ENCODE data around the gene GGCT. TPM values are rescaled to one million over a fixed set of nuclear protein-coding genes. Genes with fewer than 3 reads are reported as not detected.
"Not testable (repeated sequence)": the region's sequence is repeated elsewhere in the genome, so short reads cannot be mapped to it uniquely, and the experiment has no call there.

The GGCT gene
- total RNA-seq, 4 donors from 2014 or later, result 33.6 to 210 (median 130) TPM

DNA sequence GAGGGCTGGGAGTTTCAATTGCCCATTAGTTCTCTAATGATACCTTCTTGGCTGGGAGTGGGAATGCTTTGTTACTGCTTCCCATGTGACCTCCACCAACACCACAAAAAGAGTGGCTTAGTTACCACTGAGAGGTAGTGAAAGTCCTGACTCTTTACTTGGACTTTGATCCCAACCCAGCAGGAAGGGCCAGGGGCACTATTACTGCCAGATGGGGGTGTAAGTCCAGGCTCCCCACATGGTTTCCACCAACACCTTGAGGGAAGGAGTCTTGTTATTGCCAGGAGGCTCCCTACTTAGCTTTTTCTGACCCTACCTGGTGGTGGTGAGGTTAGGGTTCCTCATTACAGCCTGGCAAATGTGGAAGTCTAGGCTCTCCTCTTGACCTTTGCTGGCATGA lies 11.4 kb downstream of the GGCT start:
- DNase-seq (ENCODE audit: low spot score), result no peak
- ATAC-seq (ENCODE audit: low FRiP score), result no peak
- TF ChIP-seq, protein P1, sequence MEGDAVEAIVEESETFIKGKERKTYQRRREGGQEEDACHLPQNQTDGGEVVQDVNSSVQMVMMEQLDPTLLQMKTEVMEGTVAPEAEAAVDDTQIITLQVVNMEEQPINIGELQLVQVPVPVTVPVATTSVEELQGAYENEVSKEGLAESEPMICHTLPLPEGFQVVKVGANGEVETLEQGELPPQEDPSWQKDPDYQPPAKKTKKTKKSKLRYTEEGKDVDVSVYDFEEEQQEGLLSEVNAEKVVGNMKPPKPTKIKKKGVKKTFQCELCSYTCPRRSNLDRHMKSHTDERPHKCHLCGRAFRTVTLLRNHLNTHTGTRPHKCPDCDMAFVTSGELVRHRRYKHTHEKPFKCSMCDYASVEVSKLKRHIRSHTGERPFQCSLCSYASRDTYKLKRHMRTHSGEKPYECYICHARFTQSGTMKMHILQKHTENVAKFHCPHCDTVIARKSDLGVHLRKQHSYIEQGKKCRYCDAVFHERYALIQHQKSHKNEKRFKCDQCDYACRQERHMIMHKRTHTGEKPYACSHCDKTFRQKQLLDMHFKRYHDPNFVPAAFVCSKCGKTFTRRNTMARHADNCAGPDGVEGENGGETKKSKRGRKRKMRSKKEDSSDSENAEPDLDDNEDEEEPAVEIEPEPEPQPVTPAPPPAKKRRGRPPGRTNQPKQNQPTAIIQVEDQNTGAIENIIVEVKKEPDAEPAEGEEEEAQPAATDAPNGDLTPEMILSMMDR (IDR thresholded peaks at IDR 0.05), result no peak

DNA sequence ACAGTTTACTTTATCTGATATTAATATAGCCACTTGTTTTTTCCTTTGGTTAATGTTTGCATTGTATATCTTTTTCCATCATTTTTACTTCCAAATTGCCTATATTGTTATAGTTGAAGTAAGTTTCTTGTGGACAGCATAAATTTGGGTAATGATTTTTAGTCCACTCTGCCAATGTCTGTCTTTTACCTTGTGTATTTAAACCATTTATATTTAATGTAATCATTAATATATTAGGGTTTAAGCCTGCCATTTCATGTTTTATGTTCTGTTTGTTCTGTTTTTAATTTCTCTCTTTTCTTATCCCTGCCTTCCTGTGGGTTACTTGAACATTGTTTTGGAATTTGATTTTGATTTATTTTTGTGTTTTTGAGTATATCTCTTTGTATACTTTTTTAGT lies 13.2 kb downstream of the GGCT start:
- ATAC-seq (ENCODE audit: low FRiP score) (no peak), DNase-seq (ENCODE audit: low spot score) (no peak)
- TF ChIP-seq, protein P1 (IDR thresholded peaks at IDR 0.05), result no peak

DNA sequence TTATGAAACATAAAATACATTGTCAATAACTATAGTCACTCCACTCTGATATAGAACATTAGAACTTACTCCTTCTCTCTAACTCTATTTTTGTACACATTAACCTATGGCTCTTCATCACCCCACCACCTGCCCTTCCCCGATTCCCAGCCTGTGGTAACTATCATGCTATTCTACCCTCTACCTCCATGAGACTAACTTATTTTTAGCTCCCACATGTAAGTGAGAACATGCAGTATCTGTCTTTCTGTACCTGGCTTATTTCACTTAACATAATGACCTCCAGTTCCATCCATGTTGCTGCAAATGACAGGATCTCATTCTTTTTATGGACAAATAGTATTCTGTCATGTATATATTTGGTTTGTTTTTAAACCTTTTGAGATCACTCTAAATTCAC lies 17.3 kb downstream of the GGCT start:
- TF ChIP-seq, protein P1 (IDR thresholded peaks at IDR 0.05), result no peak
- ATAC-seq (ENCODE audit: low FRiP score), result no peak
- no peak for DNase-seq (ENCODE audit: low spot score)

GRCh38 chr7:30485667-30486066 lies 19.0 kb downstream of the GGCT start:
- peak; percentile 48 for ATAC-seq (ENCODE audit: low FRiP score)
- TF ChIP-seq, protein P1 (IDR thresholded peaks at IDR 0.05), result no peak
- no peak for DNase-seq (ENCODE audit: low spot score)

DNA sequence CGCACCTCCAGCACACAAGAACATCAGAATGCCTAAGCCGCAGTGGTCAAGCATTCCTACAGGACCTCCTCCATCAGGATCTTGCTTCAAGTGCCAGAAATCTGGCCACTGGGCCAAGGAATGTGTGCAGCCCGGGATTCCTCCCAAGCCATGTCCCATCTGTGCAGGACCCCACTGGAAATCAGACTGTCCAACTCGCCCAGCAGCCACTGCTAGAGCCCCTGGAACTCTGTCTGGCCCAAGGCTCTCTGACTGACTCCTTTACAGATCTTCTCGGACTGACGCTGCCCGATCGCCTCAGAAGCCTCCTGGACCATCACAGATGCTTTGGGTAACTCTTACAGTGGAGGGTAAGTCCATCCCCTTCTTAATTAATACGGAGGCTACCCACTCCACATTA lies 23.2 kb downstream of the GGCT start:
- not testable (repeated sequence) for ATAC-seq (ENCODE audit: low FRiP score); DNase-seq (ENCODE audit: low spot score)

- TF ChIP-seq, protein P1 (IDR thresholded peaks at IDR 0.05), result no peak
- ATAC-seq (ENCODE audit: low FRiP score) (no peak), DNase-seq (ENCODE audit: low spot score) (no peak)
Observed at GRCh38 chr7:30479202-30480120, 25.2 kb downstream of the GGCT start.

DNA sequence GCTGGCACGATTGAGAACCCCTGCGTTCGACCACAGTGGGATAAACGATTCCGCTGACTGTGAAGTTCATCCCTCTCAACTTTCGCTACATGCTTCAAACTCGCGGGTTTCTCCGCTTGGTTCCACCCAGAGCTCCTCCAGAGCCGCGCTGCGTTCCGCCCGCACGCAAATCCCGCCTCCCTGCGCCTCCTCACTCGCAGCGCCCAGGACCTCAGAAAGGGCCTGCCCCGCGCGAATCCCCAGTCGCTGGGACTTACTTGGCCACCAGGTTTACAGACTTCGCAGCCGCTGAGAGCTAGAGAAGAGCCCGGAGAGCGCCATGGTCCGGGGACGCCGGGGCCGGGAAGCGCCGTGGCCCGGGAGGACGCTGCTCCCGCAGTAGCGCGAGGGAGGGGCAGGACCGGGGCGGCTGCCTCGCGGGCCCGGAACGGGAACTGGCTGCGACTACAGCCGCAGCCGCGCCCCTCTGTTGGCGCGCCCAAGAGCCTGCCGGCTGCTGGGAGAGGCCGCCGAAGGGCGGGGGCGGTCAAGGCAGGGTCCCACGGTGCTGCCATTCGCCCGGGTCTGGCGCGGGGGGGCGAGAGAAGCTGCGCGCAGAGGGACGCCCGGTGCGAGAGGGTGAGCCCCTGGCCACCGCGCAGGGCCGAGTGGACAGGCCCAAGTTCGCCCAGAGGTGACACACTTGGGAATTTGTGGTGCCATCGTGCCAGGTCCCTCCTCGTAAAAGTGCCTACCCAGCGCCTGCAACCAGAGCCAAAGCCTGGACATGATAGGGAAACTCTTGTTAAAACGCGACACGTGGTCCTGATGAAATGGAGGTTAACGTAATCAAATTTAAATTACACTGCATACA lies 26.1 kb downstream of the GGCT start, which contains the start of gene NOD1:
Gene NOD1, minus strand, starts transcription at position 436 of the 853 bp plus-strand sequence. CDS start 21,863 bp downstream, outside the sequence.
- TF ChIP-seq, protein P1 (IDR thresholded peaks at IDR 0.05), result no peak
- DNase-seq (ENCODE audit: low spot score) (no peak), ATAC-seq (ENCODE audit: low FRiP score) (peak; percentile 73)
